Neuron (in vitro differentiated cells): Measurements from ENCODE around the gene NDUFB7.
"Not testable (repeated sequence)": the region's sequence is repeated elsewhere in the genome, so short reads cannot be mapped to it uniquely, and the experiment has no call there.

ENCODE experiments used
- H2AFZ ChIP-seq: one replicate; pipeline ENCODE4 v1.6.1; 2013; ENCODE audit warnings: low read depth, mild to moderate bottlenecking, inconsistent platforms, low read length, moderate library complexity
- H3K27me3 ChIP-seq: one replicate; pipeline ENCODE4 v1.6.1; 2013; ENCODE audit warnings: low read length; ENCODE audit not compliant: insufficient read depth
- H3K36me3 ChIP-seq: one replicate; pipeline ENCODE4 v1.6.1; 2013; ENCODE audit warnings: low read length; ENCODE audit not compliant: insufficient read depth
- H3K4me1 ChIP-seq: one replicate; pipeline ENCODE4 v1.6.1; 2013; ENCODE audit warnings: low read length; ENCODE audit not compliant: insufficient read depth
- H3K4me3 ChIP-seq: 2 replicates; pipeline ENCODE4 v1.5.1; 2013; ENCODE audit warnings: mild to moderate bottlenecking, low read length, moderate library complexity
- H3K9me3 ChIP-seq: one replicate; pipeline ENCODE4 v1.6.1; 2013; ENCODE audit warnings: low read length

Gene NDUFB7

GRCh38 chr19:14556662-14557188 lies 15.1 kb downstream of the NDUFB7 start:
- no peak overlapping the region for H3K4me3 ChIP-seq
- H2AFZ ChIP-seq = no peak overlapping the region
- H3K27me3 ChIP-seq = no peaks in the 10 kb centered on the region
- no peaks in the 10 kb centered on the region for H3K36me3 ChIP-seq
- no peaks in the 10 kb centered on the region for H3K9me3 ChIP-seq
- peaks cover 16% of the 10 kb centered on the region for H3K4me1 ChIP-seq

GRCh38 chr19:14555918-14556661 lies 15.8 kb downstream of the NDUFB7 start:
- Histone ChIP-seq H3K9me3 (no peaks in the 10 kb centered on the region), H3K27me3 (no peaks in the 10 kb centered on the region)

GRCh38 chr19:14554382-14554812 lies 17.5 kb downstream of the NDUFB7 start:
- H3K9me3 ChIP-seq = no peaks in the 10 kb centered on the region

More at GRCh38 chr19:14555918-14556661, 15.8 kb downstream of the NDUFB7 start:
- no peak overlapping the region for H3K4me3 ChIP-seq
- H3K4me1 ChIP-seq = peaks cover 21% of the 10 kb centered on the region
- no peaks in the 10 kb centered on the region for H3K36me3 ChIP-seq
- H2AFZ ChIP-seq = no peak overlapping the region

GRCh38 chr19:14553939-14554243 lies 18.0 kb downstream of the NDUFB7 start:
- Histone ChIP-seq H3K9me3 (no peaks in the 10 kb centered on the region), H3K4me1 (peaks cover 11% of the 10 kb centered on the region), H2AFZ (no peak overlapping the region), H3K27me3 (no peaks in the 10 kb centered on the region), H3K36me3 (peaks cover 4% of the 10 kb centered on the region), H3K4me3 (no peak overlapping the region)

More at GRCh38 chr19:14554382-14554812, 17.5 kb downstream of the NDUFB7 start:
- Histone ChIP-seq H3K4me3 (no peak overlapping the region), H3K36me3 (peaks cover under 1% of the 10 kb centered on the region), H3K27me3 (no peaks in the 10 kb centered on the region), H3K4me1 (peaks cover 11% of the 10 kb centered on the region), H2AFZ (no peak overlapping the region)

GRCh38 chr19:14553042-14553938 lies 18.6 kb downstream of the NDUFB7 start:
- H2AFZ ChIP-seq = no peak overlapping the region
- H3K27me3 ChIP-seq = no peaks in the 10 kb centered on the region
- peaks cover 7% of the 10 kb centered on the region for H3K36me3 ChIP-seq
- H3K4me3 ChIP-seq = no peak overlapping the region
- no peaks in the 10 kb centered on the region for H3K9me3 ChIP-seq
- H3K4me1 ChIP-seq = peaks cover 6% of the 10 kb centered on the region

- H3K4me3 ChIP-seq, H2AFZ ChIP-seq, H3K9me3 ChIP-seq, H3K36me3 ChIP-seq, H3K27me3 ChIP-seq, H3K4me1 ChIP-seq: not testable (repeated sequence)
Measured at GRCh38 chr19:14552006-14552360, 19.9 kb downstream of the NDUFB7 start.

GRCh38 chr19:14551134-14552005 lies 20.5 kb downstream of the NDUFB7 start:
- not testable (repeated sequence) for H3K4me1 ChIP-seq, H3K9me3 ChIP-seq, H3K4me3 ChIP-seq, H2AFZ ChIP-seq, H3K36me3 ChIP-seq, H3K27me3 ChIP-seq

GRCh38 chr19:14550201-14550754 lies 21.6 kb downstream of the NDUFB7 start:
- H3K4me3 ChIP-seq = no peak overlapping the region
- H2AFZ ChIP-seq = no peak overlapping the region
- H3K36me3 ChIP-seq = peaks cover 7% of the 10 kb centered on the region
- no peaks in the 10 kb centered on the region for H3K9me3 ChIP-seq
- H3K27me3 ChIP-seq = no peaks in the 10 kb centered on the region
- H3K4me1 ChIP-seq = peaks cover 5% of the 10 kb centered on the region

- no peak overlapping the region for H2AFZ ChIP-seq
- H3K4me3 ChIP-seq = no peak overlapping the region
- no peaks in the 10 kb centered on the region for H3K9me3 ChIP-seq
- H3K4me1 ChIP-seq = no peaks in the 10 kb centered on the region
- H3K36me3 ChIP-seq = peaks cover 7% of the 10 kb centered on the region
- H3K27me3 ChIP-seq = no peaks in the 10 kb centered on the region
Measured at GRCh38 chr19:14545716-14546082, 26.2 kb downstream of the NDUFB7 start.

GRCh38 chr19:14544977-14545715 lies 26.7 kb downstream of the NDUFB7 start:
- Histone ChIP-seq H3K27me3 (no peaks in the 10 kb centered on the region), H3K4me1 (no peaks in the 10 kb centered on the region), H3K4me3 (no peak overlapping the region), H3K9me3 (no peaks in the 10 kb centered on the region), H2AFZ (no peak overlapping the region), H3K36me3 (peaks cover 7% of the 10 kb centered on the region)

GRCh38 chr19:14544047-14544446 lies 27.8 kb downstream of the NDUFB7 start:
- Histone ChIP-seq H3K36me3 (peaks cover 10% of the 10 kb centered on the region), H3K27me3 (no peaks in the 10 kb centered on the region), H3K9me3 (no peaks in the 10 kb centered on the region), H3K4me1 (no peaks in the 10 kb centered on the region), H2AFZ (no peak overlapping the region), H3K4me3 (no peak overlapping the region)

- Histone ChIP-seq H3K36me3 (peaks cover 5% of the 10 kb centered on the region), H3K4me1 (no peaks in the 10 kb centered on the region), H3K9me3 (no peaks in the 10 kb centered on the region), H2AFZ (no peak overlapping the region), H3K4me3 (no peak overlapping the region), H3K27me3 (no peaks in the 10 kb centered on the region)
Measured at GRCh38 chr19:14542711-14543328, 29.0 kb downstream of the NDUFB7 start.
